Measurements from ENCODE around the gene HERC2. TPM values are rescaled to one million over a fixed set of nuclear protein-coding genes. Genes with fewer than 3 reads are reported as not detected.
"Not testable (repeated sequence)": the region's sequence is repeated elsewhere in the genome, so short reads cannot be mapped to it uniquely, and the experiment has no call there.

HERC2 gene, protein sequence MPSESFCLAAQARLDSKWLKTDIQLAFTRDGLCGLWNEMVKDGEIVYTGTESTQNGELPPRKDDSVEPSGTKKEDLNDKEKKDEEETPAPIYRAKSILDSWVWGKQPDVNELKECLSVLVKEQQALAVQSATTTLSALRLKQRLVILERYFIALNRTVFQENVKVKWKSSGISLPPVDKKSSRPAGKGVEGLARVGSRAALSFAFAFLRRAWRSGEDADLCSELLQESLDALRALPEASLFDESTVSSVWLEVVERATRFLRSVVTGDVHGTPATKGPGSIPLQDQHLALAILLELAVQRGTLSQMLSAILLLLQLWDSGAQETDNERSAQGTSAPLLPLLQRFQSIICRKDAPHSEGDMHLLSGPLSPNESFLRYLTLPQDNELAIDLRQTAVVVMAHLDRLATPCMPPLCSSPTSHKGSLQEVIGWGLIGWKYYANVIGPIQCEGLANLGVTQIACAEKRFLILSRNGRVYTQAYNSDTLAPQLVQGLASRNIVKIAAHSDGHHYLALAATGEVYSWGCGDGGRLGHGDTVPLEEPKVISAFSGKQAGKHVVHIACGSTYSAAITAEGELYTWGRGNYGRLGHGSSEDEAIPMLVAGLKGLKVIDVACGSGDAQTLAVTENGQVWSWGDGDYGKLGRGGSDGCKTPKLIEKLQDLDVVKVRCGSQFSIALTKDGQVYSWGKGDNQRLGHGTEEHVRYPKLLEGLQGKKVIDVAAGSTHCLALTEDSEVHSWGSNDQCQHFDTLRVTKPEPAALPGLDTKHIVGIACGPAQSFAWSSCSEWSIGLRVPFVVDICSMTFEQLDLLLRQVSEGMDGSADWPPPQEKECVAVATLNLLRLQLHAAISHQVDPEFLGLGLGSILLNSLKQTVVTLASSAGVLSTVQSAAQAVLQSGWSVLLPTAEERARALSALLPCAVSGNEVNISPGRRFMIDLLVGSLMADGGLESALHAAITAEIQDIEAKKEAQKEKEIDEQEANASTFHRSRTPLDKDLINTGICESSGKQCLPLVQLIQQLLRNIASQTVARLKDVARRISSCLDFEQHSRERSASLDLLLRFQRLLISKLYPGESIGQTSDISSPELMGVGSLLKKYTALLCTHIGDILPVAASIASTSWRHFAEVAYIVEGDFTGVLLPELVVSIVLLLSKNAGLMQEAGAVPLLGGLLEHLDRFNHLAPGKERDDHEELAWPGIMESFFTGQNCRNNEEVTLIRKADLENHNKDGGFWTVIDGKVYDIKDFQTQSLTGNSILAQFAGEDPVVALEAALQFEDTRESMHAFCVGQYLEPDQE (N-terminal part only)
- total RNA-seq (2021; fragmentation: NEBNext Ultra II Directional; extraction: Animal tissue kit (Norgen Biotek cat#: 25700)) = 10 to 100 TPM; 33.6 to 47.3 (median 37.0) TPM
- long read RNA-seq, partial matches to known transcripts = 23 of 30 reads
- long read RNA-seq, other reads (novel, unspliced or antisense) = 3 of 30 reads

DNA sequence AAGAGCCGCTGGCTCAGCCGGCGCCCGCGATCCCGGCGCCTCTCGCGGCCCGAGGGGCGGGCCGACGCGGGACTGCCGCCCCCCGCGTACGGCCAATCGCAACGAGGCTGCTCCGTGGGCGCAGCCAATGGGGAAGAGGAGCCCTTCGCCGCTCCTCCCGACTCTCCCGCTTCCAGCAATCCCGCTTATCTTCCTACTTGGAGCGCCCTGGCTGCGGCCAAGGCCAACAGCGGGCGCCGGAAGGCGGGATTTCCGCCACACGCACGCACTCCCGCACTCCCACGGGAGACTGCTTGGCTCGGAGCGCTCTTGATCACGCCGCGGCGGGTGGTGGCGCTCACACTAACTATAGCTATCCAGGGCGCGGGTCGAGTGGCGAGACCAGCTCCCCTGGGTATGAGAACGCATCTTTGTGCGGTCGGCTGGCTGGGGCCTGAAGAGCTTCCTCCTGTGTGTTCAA is at the start of gene HERC2:
TSS of gene HERC2 (minus strand) at position 51 of the 460 bp plus-strand sequence. CDS start 746 bp downstream, outside the sequence.
- Mint-ChIP-seq H3K36me3 (ENCODE audit: low read depth) (peaks cover 17% of the 10 kb centered on the region), H3K4me3 (peak within 1 kb of the TSS; percentile 95), H3K27ac (peak within 1 kb of the TSS; percentile 84)
- H3K27me3 Mint-ChIP-seq (ENCODE audit: insufficient read depth); DNase-seq; H3K4me1 Mint-ChIP-seq (ENCODE audit: low read depth); H3K9me3 Mint-ChIP-seq: not testable (repeated sequence)

DNA sequence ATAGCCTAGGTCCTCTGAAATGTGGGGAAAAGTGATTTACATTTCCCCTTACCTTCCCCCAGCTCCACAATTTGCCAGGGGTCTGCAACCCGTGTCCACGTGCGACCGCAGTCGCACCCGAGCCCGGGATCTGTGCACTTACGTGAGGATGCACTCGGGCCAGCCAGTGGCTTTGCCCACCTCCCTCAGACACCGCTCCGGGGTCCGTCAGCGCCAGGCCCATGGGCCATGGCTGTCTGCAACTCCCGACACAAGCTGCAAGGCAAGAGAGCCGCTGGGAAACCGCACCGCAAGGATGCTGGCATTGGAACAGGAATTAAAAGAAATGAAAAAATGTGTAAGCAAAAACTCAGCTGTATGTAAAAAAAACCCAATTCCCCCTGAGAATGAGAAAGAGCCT is 43.5 kb upstream of the HERC2 start:
- not testable (repeated sequence) for H3K9me3 Mint-ChIP-seq; H3K36me3 Mint-ChIP-seq (ENCODE audit: low read depth); H3K27me3 Mint-ChIP-seq (ENCODE audit: insufficient read depth); H3K4me1 Mint-ChIP-seq (ENCODE audit: low read depth); DNase-seq; H3K27ac Mint-ChIP-seq; H3K4me3 Mint-ChIP-seq

DNA sequence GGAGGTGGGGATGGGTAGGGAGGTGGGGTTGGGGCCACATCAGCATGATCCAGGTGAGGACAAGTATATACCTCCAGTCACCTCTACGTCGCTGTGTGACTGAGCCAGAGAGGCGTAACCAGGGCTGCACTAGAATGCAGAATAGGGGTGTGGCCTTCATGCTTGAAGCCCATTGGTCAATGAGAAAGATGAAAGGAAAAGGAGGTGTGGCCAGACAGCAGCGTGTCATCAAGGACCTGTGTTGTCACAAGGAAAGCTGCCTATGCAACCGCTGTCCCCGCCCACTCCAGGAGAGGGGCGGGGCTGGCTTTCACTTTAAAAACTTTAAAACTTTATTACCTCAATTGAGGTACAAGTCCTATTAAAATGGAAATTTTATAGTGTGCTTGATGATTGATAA is 36.0 kb upstream of the HERC2 start, which contains the start of gene GOLGA6L24:
TSS of gene GOLGA6L24 (minus strand) at position 101 of the 400 bp plus-strand sequence. CDS start at position 40, 61 bp downstream.
- not testable (repeated sequence) for H3K27me3 Mint-ChIP-seq (ENCODE audit: insufficient read depth); H3K4me3 Mint-ChIP-seq; H3K36me3 Mint-ChIP-seq (ENCODE audit: low read depth); H3K27ac Mint-ChIP-seq; H3K4me1 Mint-ChIP-seq (ENCODE audit: low read depth); H3K9me3 Mint-ChIP-seq; DNase-seq

DNA sequence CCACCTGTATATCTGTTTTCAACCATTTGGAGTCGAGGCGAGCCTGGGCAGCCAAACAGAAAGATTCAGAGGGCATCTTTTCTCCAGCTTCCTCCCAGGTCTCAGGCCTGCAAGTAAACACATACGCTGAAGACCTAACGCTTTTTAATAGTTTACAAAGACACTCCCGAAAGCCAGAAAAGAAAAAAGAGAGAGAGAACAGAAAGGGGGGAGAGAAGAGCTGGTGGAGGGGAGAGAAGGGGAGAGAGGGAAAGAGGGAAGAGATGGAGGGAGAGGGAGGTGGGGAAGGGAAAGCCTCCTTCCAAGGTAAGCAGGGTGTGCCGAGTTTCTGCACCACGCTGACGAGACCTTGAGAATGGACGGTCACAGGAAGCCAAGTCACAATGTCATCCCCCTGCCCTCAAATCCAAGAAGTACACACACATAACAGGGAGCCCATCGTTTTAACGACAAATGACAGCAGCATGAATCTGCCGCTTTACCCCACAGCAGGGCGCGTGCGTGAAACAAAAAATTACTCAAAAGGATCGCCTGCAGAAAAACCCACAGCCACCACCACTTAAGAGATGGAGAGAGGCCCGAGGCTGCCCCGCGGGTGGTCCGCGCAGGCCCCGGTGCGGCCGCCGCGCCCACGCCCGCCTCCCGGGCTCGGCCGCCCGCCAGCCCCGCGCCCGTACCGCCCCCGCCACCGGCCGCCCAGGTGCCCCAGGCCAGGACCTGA is 461 bp downstream of the HERC2 start:
- not testable (repeated sequence) for H3K27me3 Mint-ChIP-seq (ENCODE audit: insufficient read depth); DNase-seq; H3K4me1 Mint-ChIP-seq (ENCODE audit: low read depth); H3K9me3 Mint-ChIP-seq
- H3K36me3 Mint-ChIP-seq (ENCODE audit: low read depth) = peaks cover 23% of the 10 kb centered on the region
- peak overlapping the region; percentile 95 for H3K4me3 Mint-ChIP-seq
- H3K27ac Mint-ChIP-seq = peak overlapping the region; percentile 84

DNA sequence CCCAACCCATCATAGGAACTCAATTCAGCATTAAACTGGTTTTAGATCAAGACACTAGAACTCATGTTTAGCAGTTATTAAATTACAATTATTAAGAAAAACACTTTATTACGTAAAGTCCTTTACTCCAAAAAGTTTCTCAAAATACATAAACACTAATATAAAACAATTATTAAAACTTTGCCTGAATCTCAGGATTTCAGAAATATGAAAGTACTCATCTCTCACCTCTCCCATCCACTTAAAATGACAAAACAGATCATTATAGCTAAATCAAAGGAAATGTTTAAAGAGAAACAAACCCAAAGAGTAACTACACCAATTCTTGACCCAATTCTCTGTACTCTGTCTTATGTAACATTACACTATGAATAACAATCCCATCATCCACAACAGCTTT is 2.3 kb downstream of the HERC2 start:
- not testable (repeated sequence) for DNase-seq; H3K4me1 Mint-ChIP-seq (ENCODE audit: low read depth); H3K27ac Mint-ChIP-seq; H3K27me3 Mint-ChIP-seq (ENCODE audit: insufficient read depth); H3K9me3 Mint-ChIP-seq
- peaks cover 38% of the 10 kb centered on the region for H3K36me3 Mint-ChIP-seq (ENCODE audit: low read depth)
- peak overlapping the region; percentile 49; the same call in 1 of the 2 replicates for H3K4me3 Mint-ChIP-seq

DNA sequence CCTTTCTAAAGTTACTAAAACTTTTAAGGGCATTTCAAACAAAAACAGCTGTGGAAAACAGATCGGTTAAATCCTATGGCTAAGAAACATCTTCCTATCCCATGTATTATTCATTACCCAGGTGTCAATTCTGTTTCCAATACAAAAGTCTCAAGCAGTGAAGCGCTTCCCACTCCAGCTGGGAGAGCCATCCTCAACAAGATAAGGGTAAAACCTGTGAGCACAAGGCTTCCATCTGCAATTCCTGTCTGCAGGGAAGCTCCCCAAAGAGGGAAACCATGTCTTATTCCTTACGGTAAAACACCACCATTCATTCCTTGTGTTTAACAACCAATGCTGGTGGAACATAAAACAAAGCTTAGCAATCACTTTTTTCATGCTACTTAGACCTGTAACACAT is 3.2 kb downstream of the HERC2 start:
- H3K4me3 Mint-ChIP-seq; H3K27ac Mint-ChIP-seq; H3K27me3 Mint-ChIP-seq (ENCODE audit: insufficient read depth); H3K4me1 Mint-ChIP-seq (ENCODE audit: low read depth); H3K9me3 Mint-ChIP-seq; DNase-seq: not testable (repeated sequence)
- H3K36me3 Mint-ChIP-seq (ENCODE audit: low read depth) = peaks cover 44% of the 10 kb centered on the region

DNA sequence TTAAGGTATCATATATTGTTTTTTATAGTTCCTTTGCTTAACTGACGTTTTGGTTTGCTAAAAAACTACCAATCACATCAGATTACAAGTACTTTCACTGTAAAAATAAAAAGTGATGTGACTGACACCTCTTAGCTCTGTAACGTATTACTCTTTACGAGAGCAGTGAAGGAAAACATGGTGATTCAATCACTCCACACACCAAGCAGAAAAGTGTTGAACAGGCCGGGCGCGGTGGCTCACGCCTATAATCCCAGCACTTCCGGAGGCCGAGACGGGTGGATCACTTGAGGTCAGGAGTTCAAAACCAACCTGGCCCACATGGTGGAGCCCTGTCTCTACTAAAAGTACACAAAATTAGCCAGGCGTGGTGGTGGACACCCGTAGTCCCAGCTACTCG is 3.9 kb downstream of the HERC2 start:
- H3K4me3 Mint-ChIP-seq; H3K9me3 Mint-ChIP-seq; H3K27me3 Mint-ChIP-seq (ENCODE audit: insufficient read depth); H3K27ac Mint-ChIP-seq; H3K4me1 Mint-ChIP-seq (ENCODE audit: low read depth); DNase-seq: not testable (repeated sequence)
- peaks cover 49% of the 10 kb centered on the region for H3K36me3 Mint-ChIP-seq (ENCODE audit: low read depth)

DNA sequence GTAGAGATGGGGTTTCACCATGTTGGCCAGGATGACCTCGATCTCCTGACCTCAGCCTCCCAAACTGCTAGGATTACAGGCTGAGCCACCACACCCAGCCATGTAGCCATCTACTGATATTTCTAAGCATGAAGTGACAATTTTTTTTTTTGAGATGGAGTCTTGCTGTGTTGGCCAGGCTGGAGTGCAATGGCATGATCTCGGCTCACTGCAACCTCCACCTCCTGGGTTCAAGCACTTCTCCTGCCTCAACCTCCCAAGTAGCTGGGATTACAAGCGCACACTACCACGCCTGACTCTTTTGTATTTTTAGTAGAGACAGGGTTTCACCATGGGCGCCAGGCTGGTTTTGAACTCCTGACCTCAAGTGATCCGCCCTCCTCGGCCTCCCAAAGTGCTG is 5.0 kb downstream of the HERC2 start:
- not testable (repeated sequence) for H3K4me1 Mint-ChIP-seq (ENCODE audit: low read depth); DNase-seq; H3K27me3 Mint-ChIP-seq (ENCODE audit: insufficient read depth); H3K27ac Mint-ChIP-seq; H3K4me3 Mint-ChIP-seq; H3K9me3 Mint-ChIP-seq
- peaks cover 49% of the 10 kb centered on the region for H3K36me3 Mint-ChIP-seq (ENCODE audit: low read depth)

DNA sequence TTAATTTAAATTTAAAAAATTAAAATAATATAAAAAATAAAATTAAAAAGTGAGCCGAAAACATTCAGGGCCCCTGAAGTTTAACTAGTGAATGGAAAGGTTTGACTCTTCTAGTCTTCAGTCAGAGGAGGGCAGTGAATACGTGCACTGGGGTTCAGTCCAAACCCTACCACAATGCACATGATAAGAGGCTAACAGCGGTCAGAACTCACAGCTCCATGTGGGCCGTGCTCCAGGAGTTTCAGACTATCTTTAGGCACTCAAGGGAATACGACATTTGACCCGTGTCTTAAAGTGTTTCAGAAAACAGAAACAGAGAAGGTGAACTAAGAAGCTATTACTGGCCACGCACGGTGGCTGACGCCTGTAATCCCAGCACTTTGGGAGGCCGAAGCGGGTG is 11.5 kb downstream of the HERC2 start:
- H3K4me3 Mint-ChIP-seq; H3K4me1 Mint-ChIP-seq (ENCODE audit: low read depth); DNase-seq; H3K27me3 Mint-ChIP-seq (ENCODE audit: insufficient read depth); H3K27ac Mint-ChIP-seq: not testable (repeated sequence)
- Mint-ChIP-seq H3K36me3 (ENCODE audit: low read depth) (peaks cover 57% of the 10 kb centered on the region), H3K9me3 (peaks cover 29% of the 10 kb centered on the region)

DNA sequence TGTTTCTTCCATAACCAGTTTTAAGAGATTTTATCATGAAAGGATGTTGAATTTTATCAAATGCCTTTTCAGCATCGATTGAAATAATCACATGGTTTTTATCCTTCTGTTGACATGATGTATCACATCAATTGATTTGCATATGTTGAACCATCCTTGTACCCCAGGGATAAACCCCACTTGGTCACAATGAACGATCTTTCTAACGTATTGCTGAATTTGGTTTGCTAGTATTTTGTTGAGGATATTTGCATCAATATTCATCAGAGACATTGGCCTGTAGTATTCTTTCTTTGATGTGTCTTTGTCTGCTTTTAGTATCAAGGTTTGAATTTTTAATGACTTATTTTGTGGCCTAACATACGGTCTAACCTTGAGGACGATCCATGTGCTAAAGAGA is 13.3 kb downstream of the HERC2 start:
- DNase-seq; H3K27ac Mint-ChIP-seq; H3K4me3 Mint-ChIP-seq; H3K27me3 Mint-ChIP-seq (ENCODE audit: insufficient read depth); H3K4me1 Mint-ChIP-seq (ENCODE audit: low read depth): not testable (repeated sequence)
- Mint-ChIP-seq H3K36me3 (ENCODE audit: low read depth) (peaks cover 44% of the 10 kb centered on the region), H3K9me3 (peaks cover 29% of the 10 kb centered on the region)

DNA sequence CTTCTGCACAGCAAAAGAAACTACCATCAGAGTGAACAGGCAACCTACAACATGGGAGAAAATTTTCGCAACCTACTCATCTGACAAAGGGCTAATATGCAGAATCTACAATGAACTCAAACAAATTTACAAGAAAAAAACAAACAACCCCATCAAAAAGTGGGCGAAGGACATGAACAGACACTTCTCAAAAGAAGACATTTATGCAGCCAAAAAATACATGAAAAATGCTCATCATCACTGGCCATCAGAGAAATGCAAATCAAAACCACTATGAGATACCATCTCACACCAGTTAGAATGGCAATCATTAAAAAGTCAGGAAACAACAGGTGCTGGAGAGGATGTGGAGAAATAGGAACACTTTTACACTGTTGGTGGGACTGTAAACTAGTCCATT is 16.3 kb downstream of the HERC2 start:
- H3K27me3 Mint-ChIP-seq (ENCODE audit: insufficient read depth); H3K4me1 Mint-ChIP-seq (ENCODE audit: low read depth); H3K4me3 Mint-ChIP-seq; H3K27ac Mint-ChIP-seq; DNase-seq: not testable (repeated sequence)
- peaks cover 29% of the 10 kb centered on the region for H3K9me3 Mint-ChIP-seq
- H3K36me3 Mint-ChIP-seq (ENCODE audit: low read depth) = peaks cover 40% of the 10 kb centered on the region

DNA sequence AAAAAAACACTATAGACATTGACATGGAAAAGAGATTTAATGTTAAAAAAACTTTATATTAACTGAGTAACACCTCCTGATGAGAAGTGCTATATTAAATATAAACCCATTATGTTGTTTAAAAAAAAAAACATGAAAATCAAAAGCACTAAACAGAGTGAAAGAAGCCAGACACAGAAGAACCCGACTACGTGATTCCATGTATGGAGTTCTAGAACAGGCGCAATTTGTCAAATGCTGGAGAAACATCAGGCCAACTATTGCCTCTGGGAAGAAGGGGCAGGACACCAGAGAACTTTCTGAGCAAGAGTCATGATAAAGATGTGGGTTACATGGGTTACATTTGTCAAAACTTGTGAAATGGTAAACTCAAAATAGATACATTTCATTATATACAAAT is 24.5 kb downstream of the HERC2 start:
- not testable (repeated sequence) for DNase-seq; H3K4me1 Mint-ChIP-seq (ENCODE audit: low read depth); H3K27ac Mint-ChIP-seq; H3K4me3 Mint-ChIP-seq; H3K9me3 Mint-ChIP-seq; H3K27me3 Mint-ChIP-seq (ENCODE audit: insufficient read depth)
- peaks cover 13% of the 10 kb centered on the region for H3K36me3 Mint-ChIP-seq (ENCODE audit: low read depth)
